Measurements from ENCODE around the gene HMGB3.

The HMGB3 gene

DNA sequence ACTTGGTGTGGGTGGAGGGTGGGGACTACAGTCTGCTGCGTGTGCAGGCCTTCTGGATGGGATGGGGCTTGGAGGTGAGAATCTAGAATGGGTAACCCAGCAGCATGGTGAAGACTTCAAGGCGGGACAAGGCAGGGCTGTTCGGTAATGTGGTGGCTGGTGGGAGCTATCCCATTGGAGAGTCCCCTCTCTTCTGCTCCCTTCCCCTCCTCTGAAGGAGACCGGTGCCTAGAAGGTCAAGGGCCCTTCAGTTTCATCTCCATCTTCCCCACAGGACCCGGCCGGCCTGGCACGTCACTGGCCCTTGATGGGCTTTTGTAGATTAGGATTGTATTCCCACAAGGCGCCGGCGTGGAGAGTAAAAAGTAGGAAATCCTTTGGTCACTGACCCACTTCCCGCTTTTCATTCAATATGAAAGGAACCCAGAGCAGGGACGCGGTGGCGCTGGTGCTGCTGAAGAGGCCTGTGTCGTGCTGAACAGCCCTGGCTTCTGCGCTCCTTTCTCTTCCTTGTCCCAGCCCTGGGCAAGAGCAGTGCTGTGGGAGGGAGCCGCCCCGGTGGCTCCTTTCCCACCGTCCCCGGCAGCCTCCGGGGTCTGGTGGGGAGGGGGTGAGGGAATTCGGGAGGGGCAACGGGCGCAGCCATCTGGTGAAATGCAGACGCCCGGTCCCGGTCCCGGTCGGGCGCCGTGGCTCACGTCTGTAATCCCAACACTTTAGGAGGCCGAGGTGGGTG lies 7.3 kb upstream of the HMGB3 start:
- H3K4me3 ChIP-seq (ENCODE audit: low read length), result no peak overlapping the region
- TF ChIP-seq, protein P1, sequence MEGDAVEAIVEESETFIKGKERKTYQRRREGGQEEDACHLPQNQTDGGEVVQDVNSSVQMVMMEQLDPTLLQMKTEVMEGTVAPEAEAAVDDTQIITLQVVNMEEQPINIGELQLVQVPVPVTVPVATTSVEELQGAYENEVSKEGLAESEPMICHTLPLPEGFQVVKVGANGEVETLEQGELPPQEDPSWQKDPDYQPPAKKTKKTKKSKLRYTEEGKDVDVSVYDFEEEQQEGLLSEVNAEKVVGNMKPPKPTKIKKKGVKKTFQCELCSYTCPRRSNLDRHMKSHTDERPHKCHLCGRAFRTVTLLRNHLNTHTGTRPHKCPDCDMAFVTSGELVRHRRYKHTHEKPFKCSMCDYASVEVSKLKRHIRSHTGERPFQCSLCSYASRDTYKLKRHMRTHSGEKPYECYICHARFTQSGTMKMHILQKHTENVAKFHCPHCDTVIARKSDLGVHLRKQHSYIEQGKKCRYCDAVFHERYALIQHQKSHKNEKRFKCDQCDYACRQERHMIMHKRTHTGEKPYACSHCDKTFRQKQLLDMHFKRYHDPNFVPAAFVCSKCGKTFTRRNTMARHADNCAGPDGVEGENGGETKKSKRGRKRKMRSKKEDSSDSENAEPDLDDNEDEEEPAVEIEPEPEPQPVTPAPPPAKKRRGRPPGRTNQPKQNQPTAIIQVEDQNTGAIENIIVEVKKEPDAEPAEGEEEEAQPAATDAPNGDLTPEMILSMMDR (IDR thresholded peaks at IDR 0.05; ENCODE audit: insufficient read depth, low read depth, low read length, missing control alignments), result no peak
- no peak for DNase-seq (ENCODE audit: low read depth)

DNA sequence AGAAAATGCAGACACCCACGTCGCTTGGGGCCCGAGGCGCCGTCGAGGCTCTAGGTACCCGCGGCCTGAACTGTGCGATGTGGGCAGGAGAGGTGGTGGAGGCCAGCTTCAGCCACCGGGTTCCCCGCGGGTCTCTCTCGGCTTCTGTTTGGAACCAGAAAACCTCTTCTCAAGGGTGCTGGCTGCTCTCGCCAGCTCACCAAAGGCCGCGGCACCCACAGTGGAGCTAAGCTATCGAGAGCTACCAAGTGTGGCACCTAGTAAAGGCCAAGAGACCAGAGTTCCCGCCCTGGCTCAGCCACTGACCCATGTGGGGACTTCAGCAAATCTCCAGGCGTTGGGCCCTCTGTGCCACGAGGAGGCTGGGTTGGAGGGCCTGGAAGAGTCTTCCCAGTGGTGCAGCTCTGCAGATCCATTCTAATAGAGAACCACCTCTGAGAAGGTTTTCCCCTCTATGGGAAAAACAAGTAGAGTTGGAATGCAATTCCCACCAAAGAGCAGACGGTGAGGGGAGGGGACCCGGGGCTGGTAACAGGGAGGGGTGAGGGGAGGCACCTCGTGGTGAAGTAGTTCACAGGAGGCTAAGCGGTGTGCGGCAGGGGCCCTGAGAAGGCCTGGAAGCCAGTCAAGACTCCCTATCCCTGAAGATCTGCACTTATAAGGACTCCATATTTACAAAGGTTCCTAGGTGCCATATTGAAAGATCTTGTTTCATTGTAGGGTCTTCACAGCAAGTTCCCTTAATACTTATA lies 5.5 kb upstream of the HMGB3 start:
- no peak for DNase-seq (ENCODE audit: low read depth)
- TF ChIP-seq, protein P1 (IDR thresholded peaks at IDR 0.05; ENCODE audit: insufficient read depth, low read depth, low read length, missing control alignments), result no peak
- H3K4me3 ChIP-seq (ENCODE audit: low read length), result no peak overlapping the region

DNA sequence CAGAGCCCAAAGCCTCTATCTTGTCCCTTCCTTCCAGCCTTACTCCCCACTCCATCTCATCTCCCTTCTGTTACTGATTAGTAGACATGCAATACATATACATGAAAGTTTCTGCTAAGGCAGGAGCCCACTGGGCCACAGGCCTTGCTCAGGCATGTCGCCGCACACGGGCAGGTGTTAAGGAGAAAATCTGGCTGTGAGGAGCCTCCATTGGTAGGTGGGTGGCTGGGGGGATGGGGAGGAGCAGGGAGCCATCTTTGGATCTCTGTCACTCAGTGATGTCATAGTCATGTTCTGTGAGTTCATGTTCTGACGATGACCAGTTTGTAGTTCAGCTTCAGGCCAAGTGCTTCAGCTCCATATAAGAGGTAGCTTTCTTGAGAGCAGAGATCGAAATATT lies 2.9 kb upstream of the HMGB3 start:
- DNase-seq (ENCODE audit: low read depth), result no peak
- TF ChIP-seq, protein P1 (IDR thresholded peaks at IDR 0.05; ENCODE audit: insufficient read depth, low read depth, low read length, missing control alignments), result no peak
- H3K4me3 ChIP-seq (ENCODE audit: low read length), result no peak overlapping the region

DNA sequence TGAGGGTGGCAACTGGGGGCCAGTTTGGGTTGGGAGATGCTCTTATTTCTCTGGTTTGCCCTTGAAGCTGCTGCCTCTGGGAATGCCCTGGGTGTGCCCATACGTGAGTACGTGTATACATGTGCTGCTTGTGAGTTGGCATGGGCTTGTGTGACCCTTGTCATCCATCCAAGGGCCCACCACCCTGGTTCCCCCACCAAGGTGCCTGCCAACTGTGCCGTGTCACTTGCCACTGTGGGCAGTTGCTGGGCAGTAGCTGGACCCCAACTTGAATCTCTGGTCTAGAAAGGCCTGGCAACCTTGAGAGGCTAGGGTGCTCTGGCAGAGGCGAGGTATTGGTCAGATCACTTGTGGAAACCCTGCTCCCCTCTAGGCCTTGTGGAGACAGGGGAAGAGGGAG lies 2.4 kb upstream of the HMGB3 start:
- H3K4me3 ChIP-seq (ENCODE audit: low read length), result no peak overlapping the region
- TF ChIP-seq, protein P1 (IDR thresholded peaks at IDR 0.05; ENCODE audit: insufficient read depth, low read depth, low read length, missing control alignments), result no peak
- no peak for DNase-seq (ENCODE audit: low read depth)

DNA sequence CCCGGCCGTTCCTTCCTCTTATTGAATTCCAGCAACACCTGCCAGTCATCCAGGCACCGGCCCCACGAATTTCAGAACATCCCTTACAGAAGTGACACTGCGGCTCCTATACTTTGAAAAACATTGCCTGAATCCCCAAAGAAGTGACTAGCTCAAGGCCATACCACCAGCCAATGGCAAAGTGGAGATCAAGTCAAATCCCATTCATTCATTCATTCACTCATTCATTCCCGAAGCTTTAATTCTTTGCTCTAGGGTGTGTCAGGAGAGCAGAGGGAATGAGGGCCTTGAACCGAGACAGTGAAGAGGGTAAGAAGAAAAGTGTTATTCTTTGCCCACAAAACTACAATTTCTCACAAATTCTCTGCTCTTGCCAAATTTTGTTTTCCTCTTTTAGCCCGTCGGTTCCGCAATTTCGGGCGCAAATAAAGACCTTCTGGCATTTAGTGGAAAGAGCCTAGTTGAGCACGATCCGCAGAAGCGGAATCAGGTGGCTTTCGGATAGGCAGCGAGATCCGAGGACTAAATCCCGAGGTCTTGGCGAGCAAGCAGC lies 824 bp upstream of the HMGB3 start:
- no peak for DNase-seq (ENCODE audit: low read depth)
- TF ChIP-seq, protein P1 (IDR thresholded peaks at IDR 0.05; ENCODE audit: insufficient read depth, low read depth, low read length, missing control alignments), result no peak
- H3K4me3 ChIP-seq (ENCODE audit: low read length), result peak overlapping the region; percentile 56

DNA sequence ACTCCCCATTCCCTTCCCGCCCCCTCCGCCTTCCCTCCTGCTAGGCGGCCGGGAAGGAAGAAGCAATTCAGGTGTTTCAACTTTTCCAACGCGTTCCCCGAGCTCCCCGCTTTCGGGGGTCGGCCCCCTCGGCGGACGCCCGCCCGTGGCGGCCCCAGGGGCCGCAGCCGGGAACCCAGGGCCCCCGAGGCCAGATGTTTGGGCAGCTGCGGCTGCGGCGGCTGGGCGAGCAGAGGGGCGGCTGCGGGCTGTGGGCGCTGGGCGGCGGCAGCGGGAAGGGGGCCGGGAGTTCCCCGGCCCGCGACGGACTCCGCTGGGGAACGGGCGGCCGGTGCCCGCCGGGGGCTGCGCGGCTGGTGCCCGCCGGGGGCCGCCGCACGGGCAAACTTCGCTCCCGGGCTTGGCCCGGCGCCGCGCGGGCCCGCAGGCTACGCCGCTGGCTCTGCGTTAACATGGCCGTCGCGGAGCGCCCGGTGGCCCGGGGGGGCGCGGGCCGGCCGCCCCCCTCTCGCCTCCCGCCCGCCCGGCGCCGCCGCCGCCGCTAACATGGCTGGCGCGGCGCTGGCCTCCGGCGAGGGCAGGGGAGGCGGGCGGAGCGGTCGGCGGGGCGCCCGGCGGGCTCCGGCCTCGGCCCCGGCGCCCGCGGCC lies 510 bp downstream of the HMGB3 start:
- DNase-seq (ENCODE audit: low read depth), result no peak
- TF ChIP-seq, protein P1 (IDR thresholded peaks at IDR 0.05; ENCODE audit: insufficient read depth, low read depth, low read length, missing control alignments), result no peak
- H3K4me3 ChIP-seq (ENCODE audit: low read length), result peak overlapping the region; percentile 39

Data from epithelial cell of esophagus (primary cell).